SKM-1 treated with dmso at 0.1 percent for 144 hours (cell line): ENCODE measurements around the gene PDCD11.
A peak's percentile ranks its signal among the peaks of the same experiment; 100 is the strongest.

Source experiments
- DNase-seq: peaks from one replicate; lab custom pipeline; 2025; ENCODE audit not compliant: unreplicated experiment; lab: John Stamatoyannopoulos, UW

The PDCD11 gene

DNA sequence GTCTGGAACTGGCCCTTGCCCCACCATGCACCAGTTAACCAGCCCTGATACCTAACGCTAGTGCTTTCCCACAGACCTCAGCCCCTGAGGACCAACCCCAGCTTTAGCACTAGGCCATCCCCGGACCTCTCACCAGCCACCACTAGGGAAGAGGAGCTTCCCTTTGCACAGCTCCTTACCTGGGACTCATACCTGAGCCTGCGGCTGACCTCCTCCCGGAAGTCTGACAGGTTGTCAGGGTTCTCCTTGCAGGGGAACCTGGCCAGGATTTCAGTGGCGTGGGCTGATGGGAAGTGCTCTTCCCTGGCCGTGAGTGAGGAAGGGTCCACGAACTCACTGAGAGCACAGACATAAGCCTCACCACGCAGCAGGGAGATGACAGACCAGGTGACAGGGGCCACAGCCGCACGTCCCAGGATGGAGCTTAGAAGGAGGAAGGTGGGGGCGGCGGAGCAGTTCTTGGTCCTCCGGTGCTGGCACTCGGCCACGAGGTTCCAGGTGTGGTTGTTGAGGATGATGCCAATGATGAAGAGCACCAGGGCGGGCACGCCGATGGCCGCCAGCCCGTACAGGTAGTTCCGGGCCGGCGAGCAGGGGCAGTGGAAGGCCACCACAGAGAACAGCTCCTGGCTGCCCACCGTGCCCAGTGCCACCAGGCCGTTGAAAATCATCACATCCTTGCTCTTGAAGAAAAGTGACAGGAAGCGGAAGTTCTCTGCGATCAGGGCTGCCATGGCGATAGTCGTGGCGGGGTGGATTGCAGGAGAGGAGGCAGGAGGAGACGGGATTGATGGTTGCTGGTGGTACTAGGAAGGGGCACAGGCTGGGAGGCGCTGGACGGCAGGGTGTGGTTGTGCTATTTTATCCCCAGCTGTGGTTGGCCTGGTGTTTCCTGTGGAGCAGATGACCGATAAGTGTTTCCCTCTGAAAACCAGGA lies 53.0 kb downstream of the PDCD11 start:
- no peak for DNase-seq

DNA sequence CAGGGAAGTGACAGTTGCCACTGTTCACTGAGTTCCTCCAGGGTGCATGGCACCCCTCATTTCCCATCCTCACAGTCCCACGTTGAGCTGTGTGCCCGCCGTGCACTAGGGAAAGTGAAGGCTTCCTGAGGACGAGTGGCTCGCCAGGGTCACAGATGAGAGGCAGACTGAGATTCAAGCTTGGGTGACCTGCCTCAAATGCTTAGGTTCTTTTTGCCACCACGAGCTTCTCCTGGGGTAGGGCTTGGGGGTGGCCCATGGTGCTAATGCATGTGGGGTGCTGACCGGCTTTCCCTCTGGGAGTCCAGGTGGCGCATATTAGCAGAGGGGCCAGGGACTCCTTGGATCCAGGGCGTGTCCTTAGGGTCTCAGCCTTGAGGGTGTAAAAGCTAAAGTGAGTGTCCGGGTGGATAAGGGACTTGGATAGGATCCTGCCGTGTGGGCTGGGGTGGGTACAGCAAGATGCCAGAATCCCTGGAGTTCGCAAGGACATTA lies 53.8 kb downstream of the PDCD11 start:
- DNase-seq = no peak

DNA sequence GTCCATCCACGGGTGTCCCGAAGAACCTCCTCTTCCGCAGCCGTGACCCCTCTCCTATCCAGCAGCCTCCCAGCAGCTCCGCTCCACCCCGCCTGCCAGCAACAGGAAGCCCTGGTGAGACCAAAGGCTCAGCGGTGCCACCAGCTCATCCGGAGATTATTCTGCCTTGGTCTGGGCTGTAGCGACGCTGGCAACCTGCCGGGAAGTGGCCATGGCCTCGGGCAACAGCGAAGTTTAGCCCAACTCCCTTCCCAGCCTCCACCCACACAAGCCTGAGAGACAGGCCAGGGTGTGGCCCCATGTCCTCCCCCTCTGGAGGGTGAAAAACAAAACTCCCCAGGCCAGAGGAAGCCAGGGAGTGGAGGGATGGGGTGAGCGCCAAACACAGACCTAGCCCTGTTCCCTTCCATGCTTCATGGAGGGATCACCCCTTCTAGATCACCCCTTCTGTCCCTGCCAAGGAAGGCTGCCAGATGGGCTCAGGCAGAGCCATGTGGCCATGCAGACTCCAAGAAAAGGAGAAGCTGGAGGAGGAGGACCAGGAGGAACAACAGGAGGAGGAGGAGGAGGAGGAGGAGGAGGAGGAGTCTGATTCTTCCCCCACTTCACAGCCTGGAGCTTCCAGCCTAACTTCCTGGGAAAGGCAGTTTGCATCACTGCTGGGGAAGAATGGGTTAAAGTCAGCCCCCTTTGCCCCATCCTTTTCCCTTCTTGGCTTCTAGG lies 54.8 kb downstream of the PDCD11 start:
- DNase-seq = no peak

DNA sequence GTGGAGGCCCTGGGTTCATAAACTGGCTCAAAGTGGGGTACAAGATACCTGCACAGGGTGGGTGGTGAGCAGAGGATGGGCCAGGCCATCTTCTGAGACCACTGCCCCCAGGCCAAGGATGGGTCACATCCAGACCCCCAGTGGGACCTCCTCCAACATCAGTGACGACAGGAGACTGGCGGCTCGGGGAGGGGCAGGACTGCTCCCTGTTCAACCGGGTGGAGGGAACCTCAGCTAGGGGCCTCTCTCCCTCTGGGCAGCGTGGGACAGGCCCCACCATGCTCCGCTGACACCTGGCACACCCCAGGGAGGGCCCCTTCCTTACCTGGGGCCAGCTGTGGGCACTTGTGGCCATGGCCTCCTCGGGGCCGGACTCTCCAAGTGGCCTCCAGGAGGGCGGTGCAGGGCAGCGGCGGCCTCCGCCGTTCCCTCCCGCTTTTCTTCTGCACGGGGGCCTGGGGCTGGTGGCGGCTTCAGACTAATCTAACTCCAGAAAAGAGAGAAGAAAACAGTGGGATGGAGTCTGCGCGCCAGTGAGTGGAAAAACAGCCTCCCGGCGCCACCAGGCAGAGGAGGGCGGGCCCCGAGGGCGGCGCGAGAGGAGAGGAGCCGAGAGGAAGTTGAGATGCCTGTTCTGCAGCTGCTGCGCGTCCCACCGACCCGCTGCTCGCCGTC lies 55.5 kb downstream of the PDCD11 start, which contains the start of gene CALHM2:
CALHM2 (minus strand) TSS at position 540 of the 675 bp plus-strand sequence. CDS start 2,429 bp downstream, outside the sequence.
- DNase-seq = peak; percentile 42

DNA sequence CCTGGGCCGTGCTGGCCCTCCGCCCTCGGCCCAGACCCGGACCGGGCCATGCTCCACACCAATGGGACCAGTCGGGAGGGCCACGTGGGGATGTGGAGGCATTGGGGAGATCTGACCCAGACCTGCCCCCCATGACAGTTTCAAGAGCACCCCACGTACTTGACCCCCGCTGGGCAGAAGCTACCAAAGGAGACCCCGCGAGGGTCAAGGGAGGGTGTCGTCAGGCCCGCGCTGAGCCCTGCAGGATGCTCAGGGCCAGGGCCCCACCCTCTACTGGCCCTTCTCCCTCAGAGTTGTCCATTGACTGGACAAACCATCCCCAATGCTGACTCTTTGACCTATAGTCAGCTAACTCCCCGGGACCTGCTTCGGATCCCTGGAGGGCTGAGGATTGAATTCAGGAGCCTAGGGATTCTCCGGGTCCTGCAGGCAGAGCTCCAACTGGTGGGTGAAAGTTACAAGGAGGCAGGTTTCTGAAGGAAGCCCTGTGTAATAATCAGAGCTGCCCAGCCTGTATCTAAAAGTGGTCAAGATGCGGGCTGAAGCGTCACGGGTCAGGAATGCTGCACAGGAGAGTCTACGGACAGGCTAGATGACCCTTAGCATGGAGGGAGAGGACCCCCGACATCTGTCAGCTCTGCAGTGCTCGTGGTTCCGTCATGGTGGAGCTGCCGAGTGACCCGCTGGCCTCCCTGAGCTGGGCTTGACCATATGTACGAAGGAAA lies 56.2 kb downstream of the PDCD11 start:
- DNase-seq = no peak

DNA sequence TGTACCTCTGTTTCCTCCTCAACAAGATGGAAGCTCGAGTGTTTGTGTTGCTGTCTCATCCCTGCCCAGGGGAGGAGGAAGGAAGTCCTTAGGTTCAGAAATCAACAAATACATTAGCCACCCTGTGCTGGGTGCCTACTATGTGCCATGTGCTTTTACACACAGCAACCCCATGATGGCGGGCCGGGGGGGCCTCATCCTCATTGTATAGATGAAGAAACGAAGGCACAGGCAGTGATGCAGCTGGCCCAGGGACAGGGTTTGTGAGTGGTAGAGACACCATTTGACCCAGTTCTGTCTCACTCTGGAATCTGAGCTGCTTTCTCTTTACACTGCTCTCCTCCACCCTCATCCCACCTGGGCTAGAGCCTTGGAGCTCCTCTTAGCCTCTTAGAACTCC lies 57.6 kb downstream of the PDCD11 start:
- no peak for DNase-seq

DNA sequence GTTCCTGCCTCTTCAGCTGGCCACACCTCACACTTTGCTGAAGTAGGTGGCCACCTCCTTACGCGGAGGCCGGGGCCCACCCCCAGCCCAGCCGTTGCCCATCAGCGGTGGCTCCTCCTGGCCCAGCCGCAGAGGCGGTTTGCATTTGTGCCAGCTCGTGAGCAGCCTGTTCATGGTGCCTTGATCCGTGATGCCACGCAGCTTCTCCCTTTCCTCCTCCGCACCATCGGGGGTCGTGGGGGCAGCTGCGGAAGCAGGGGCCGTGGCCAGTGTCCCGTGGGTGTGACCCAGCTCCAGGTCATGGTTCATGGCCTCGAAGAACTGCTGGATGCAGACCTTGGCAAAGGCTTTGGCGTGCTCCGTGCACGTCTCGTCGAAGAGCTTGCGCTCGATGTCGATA lies 58.8 kb downstream of the PDCD11 start:
- no peak for DNase-seq

DNA sequence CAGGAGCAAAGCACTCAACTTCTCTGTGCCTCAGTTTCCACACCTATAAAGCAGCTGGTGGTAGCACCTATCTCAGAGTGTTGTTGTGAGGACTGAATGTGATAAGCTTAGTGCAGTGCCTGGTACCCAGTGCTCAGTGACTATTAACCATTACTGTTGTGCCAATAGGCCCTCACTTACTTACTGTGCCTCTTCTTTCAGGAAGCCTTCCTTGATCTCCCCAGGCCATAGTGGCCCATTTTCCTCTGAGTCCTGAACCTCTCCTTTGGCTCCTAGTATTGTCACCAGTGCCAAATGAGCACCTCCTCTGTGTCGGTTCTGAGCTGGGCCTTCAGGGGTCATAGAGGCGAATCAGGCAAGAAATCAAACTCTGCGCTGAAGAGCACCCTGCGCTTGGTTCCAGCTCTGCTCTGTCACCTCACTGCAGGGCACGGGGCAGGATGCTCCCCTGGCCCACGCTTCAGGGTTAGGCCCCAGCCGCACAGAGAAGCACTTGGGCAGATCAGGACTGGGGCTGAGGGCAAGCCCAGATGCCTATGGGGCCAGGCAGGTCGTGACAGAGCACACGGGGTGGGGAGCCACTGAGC lies 59.7 kb downstream of the PDCD11 start:
- DNase-seq = no peak

DNA sequence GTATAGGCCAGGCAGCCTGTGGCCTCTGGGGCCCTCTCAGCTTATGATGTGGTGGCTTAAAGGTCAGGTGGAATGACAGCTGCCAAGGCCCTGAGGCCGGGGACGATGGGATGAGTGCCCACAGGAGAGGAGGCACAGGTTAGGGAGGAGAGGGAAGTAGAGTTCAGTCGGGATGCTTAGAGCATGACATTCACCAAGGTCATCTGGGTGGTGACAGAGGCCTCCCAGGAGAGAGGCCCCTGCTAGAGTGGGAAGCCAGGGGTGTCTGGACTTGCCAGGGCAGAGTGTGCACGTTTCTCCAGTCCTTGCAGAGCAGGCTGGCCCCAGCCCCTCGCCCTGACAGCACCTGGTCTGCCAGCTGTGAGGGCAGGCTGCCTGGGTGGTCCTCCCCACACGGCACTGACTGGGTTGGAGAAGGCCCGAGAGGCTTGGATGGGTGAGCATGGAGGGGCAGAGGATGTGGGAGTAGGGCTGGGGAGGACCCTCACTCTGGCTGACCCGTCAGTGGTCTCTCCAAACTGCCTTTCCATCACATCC lies 60.8 kb downstream of the PDCD11 start:
- no peak for DNase-seq

DNA sequence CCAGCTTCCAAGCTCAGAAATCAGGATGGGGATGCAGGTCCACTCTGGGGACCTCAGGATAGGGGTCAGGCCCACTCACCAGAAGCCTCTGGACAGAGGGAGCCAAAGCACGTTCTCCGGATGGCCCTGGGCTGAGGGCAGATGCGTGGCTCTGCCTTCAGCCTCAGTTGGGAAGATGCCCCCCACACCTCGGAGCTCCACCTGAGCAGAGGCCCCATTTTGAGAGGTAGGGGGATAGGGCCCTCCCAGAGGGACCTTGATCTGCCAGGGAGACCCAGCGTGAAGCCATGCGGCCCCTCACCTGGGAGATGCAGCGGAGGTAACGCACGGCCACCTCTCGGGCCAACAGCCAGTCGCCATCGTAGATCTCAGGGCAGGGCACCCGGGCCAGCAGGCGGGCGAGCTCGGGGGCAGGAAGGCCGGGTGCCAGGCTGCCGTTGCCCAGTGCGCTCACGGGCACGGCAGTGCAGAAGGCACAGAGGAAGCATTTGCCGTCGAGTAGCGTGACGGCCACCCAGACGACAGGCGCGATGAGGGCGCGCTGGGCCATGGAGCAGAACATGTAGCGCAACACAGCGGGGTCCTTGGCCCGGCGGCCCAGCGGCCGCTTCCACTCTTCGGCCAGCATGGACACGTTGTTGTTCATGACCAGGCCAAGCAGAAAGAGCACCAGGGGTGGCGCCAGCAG lies 61.6 kb downstream of the PDCD11 start:
- no peak for DNase-seq

DNA sequence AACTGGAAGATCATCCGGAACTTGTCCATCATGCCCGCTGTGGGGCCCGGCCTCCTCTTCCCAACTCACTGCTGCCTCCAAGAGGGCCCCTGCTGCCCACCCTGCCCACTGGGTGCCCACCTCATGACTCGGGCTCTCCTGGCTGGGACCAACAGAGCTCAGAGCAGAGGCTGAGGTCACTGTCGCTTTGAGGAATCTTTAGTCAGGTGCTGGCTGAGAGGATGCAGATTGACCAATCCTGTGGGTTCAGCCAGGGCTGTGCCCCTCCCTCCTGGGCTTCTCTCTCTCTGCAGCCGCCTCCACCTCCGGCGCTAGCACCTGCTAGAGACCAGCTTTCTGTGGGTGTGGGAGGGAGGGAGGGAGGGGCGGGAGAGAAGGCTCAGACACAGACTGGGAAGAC lies 62.3 kb downstream of the PDCD11 start, which contains the start of gene CALHM1:
CALHM1 (minus strand) TSS at position 181 of the 400 bp plus-strand sequence; CDS start at position 32, 149 bp downstream.
- peak; percentile 58 for DNase-seq

DNA sequence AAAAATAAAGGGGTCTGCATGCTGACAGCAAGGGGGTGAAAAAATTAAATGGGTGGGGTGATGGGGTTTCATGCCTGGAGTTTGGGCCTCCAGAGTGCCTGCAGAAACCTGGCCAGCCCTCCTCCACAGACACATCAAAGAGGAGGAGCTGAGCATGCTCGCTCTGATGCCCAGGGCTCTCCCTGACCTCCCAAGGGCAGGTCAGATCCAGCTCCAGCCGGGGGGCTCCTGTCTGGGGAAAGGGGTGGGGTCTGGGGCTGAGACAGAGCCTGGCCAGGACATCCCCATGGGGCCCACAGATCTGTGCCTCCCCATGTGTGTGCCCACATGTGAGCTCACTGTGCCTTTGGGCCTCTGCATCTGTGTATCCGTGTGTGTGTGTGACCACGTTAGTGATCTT lies 63.2 kb downstream of the PDCD11 start:
- DNase-seq = no peak

DNA sequence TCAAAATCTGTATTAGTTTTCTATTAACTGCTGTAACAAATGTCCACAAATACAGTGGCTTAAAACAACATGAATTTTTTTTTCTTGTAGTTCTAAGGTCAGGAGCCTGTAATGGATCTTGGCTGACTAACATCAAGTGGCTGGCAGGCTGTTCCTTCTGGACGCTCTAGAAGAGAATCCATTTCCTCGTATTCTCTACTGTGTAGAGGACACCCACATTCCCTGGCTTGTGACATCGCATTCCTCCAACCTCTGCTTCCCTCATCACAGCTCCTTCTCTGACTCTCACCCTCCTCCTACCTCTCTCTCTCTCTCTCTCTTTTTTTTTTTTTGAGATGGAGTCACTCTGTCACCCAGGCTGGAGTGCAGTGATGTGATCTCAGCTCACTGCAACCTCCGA lies 67.1 kb downstream of the PDCD11 start:
- DNase-seq = no peak

DNA sequence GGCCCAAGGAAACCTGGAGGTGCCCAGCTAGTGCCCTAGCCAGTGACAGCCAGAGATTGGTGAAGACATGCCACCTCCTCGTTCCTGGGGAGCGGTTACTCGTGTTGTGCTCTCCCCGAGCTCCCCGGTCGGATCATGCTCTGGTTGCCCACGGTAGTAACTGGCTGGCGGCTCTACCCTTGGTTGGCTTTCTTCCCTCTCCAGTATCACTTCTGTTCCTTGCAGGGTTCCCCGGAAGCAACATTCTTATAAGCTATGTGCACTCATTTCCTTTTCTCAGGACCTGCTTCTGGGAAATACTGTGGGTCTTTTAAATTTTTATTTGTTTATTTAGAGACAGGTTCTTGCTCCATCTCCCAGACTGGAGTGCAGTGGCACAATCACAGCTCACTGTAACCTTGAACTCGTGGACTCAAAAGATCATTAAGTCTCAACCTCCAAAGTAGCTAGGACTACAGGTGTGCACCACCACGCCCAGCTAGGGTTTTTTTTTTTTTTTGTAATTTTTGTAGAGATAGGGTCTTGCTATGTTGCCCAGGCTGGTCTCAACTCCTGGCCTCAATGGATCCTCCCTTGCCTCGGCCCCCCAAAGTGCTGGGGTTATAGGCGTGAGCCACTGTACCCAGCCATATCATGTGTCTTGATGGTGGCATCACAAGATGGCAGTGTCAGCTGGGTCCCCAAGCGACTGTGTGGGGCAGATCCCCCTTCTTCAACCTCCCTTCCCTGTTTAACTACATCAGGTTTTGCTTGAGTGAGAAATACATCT lies 69.2 kb downstream of the PDCD11 start:
- no peak for DNase-seq

DNA sequence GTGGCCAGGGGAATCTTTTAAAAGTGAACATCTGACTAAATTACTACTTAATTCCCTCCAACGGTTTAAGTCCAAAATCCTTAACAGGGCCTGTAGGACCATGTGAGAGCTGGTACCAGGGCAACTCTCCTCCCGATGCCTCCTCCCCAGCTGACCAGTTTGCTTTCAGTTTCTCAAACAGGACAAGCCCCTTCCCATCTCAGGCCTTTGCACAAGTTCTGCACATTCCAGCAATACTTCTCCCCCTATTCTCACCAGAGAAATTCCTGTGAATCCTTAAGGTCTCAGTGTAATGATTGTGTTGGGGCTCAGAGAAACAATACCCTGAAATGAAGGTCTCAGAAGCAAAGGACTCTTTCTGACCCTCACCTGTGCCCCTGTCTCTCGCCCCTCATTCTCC lies 70.3 kb downstream of the PDCD11 start:
- DNase-seq = no peak

DNA sequence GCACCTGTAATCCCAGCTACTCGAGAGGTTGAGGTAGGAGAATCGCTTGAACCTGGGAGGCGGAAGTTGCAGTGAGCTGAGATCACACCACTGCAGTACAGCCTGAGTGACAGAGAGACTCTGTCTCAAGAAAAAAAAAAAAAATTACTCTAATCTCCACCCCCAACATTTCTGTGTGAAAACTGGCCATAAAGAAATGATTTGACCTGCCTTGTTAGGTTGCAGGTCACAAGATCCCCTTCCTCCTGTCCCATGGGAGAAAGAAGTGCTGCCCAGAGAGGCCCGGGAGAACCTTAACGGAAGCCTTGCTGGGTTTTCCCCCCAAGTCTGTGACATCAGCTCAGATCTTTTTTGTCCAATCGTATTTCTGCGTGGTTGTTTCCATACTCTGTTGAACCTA lies 71.0 kb downstream of the PDCD11 start:
- DNase-seq = no peak

DNA sequence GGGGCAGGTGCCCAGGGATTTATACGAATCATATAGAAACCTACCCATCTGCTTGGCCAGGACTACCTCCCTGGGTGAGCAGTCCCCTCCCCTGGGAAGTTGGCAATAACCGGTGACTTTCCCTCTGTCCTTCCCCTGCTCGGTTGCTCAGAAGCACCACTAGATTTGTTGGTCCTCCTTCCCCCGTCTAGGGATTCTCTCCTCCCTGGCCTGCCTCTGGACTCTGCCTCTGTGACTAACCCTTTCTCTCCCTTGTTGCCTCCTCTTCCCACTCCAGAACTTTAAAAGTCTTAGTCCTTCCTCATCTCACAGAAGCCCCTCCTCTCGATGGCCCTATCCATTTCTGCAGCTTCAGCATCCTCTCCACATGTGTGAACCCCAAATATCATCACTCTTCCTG lies 72.8 kb downstream of the PDCD11 start:
- no peak for DNase-seq

DNA sequence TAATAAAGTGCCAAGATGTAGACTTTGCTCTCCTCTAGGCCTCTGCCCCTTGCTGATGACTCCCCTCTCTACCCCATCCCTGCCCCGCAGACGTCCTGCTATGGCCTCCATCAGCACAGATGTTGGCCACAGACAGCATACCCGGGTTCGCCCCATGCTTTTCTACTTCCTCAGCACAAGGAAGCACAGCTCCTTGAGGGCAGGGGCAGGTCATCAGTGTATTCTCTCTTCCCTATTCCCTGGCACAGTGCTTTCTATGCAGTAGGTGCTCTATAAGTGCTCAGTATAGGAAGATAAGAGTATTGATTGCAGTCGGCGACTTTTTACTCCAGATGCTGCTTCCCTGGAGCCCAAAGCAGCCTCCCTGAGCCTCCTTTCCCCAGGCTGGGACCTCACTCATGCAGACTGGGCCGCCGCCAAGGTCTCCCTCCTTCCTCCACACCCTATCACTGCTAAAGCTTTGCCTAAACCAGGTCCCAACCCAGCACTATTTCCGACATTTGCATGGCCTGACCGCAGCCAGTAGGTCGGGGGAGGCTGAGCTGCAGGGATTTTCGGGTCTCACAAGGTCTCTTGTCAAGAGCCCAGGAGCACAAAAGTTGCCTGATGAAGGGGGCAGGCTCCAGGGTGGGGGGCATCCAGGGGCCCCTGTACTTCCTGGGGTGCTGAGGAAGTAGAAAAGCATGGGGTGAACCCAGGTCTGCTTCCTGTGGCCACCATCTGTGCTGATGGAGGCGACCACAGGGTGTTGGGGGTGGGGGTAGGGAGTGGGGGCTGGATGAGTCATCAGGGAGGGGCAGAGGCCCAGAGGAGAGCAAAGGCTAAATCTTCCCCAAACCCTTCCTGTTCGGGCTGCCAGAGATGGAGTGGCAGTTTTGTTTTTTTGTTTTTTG lies 74.6 kb downstream of the PDCD11 start:
- DNase-seq = peak; percentile 93
